GM21786 (cell line): ENCODE results near the gene ALG8.
A peak's percentile ranks its signal among the peaks of the same experiment; 100 is the strongest.

ENCODE experiments used
- ATAC-seq: cut with Tn5 transposase; IDR thresholded peaks from one replicate; pipeline ENCODE4 v1.9.1; 2021; ENCODE audit not compliant: unreplicated experiment

ALG8 gene

DNA sequence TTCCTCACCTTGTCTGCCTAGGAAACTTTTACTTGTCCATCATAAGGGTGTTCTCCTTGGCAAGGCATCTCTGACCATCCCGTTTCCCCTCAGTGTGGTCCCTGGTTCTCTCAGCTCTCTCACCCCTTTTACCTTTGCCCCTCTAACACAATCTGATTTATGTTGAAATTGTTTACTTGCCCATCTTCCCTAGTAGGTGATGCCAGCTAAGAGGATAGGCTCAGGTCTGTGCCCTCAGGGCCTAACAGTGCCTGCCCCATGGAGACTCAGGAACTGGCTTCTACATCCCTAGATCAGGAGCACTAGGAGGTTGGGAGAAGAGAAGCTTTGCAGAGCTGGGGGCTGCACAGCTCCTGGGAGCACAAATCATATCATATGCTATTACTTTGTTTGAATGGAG is 21.1 kb upstream of the ALG8 start:
- ATAC-seq: no peak

DNA sequence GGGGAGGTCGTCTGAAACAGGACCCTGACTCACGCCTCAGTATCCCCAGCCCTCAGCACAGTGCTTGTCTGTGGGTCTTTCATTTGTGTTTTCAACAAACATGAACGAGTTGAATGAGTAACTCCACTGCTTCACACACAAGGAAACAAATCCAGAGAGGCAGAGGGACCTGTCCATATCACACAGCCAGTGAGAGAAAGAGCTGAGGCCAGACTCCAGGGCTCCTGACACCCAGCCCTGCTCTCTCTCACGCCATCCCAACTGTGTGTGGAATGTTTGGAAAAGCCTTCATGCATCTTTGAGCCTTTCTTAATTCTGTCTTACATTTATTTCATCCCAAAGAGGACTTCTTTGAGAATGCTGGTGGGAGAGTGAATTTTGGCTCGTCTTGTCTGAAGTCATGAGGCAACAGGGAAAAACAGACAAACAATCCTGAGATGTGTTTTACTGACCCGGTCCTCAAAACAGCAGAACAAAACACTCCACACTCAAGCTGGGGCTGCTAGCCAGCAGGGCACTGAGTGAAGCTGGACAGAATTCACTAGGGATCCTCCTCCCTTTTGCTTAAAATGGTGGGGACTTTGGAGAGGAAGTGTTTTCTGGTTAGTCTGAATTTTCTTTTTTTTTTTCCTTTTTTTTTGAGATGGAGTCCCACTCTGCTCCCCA is 19.7 kb upstream of the ALG8 start:
- no peak for ATAC-seq

DNA sequence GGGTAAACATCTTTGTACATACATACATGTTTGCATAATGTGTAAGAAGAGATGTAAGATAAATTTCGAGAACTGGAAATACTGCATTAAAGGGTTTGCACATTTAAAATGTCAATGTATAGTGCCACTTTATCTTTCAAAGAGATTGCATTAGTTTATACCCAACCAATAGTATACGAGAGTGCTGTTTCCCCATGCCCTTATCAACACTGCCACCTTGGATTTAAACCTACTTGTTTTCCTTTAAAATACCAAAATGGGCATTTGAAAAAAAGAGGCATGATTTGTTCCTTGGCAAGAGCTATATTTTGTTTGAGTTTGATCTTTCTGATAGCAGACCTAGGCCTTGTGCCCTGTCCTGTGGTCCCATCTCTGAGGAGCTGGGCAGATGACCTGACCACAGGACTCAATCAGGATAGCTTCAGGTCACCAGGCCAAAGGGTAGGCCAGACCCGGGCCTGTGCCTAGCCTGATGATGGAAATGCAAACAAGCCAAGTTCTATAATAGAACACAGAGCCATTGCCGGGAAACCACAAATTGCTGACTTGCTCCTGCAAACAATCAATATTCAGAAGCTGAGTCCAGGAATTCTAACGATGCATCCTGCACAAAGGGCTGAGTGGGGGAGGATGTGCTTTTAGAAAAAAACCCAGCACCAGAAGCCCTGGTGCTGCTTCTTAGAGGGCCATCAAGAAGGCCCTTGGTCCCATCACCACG is 16.9 kb upstream of the ALG8 start:
- ATAC-seq: no peak

GRCh38 chr11:78151804-78152203 is 12.4 kb upstream of the ALG8 start:
- ATAC-seq: no peak

- no peak for ATAC-seq
Observed at GRCh38 chr11:78150754-78151153, 11.3 kb upstream of the ALG8 start.

DNA sequence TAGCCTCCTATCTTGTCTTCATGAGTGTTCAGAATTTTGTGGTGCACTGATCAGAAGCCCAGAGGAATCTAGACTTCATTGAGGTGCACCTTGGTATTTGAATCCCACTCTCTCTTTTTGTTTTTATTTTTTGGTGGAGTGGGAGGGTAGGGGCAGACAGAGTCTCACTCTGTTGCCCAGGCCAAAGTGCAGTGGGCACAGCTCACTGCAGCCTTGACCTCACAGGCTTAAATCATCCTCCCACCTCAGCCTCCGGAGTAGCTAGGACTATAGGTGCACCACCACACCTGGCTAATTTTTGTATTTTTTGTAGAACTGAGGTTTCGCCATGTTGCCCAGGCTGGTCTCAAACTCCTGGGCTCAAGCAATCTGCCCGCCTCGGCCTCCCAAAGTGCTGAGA is 10.9 kb upstream of the ALG8 start:
- no peak for ATAC-seq

DNA sequence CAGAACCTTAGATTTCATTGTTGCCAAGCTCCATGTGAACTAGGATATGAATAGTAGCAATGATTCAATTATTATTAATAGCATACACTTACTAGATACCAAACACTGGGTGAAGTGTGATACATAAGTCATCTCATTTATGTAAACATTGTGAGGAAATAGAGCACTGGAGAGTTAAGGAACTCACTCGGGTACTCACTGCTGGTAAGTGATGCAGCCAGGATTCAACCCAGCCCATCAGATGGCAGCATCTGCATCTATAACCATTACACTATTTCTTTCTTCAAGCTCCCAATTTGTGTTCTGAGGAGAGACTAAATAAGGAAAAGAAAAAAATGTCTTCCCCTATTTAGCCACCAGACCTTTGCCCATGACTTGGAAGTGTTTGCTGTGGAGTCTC is 10.2 kb upstream of the ALG8 start:
- no peak for ATAC-seq

DNA sequence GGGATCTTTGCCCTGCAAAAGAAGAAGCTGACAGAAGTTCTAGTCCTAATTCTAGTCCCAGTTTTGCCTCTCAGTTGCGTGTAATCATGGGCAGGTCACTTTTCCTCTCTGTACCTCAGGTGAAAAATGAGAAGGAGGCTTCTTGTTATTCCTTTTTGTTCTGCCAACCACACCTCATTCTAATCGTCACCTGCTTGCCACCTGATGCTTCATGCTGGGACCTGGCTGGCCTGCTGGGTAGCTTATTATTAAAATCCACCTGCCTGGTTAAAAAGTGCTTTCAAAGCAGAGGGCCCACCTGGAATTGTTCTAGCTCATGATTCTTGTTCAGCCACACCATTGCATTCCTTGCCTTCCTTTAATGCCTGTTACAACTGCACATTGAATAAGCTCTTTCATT is 8.4 kb upstream of the ALG8 start:
- no peak for ATAC-seq

DNA sequence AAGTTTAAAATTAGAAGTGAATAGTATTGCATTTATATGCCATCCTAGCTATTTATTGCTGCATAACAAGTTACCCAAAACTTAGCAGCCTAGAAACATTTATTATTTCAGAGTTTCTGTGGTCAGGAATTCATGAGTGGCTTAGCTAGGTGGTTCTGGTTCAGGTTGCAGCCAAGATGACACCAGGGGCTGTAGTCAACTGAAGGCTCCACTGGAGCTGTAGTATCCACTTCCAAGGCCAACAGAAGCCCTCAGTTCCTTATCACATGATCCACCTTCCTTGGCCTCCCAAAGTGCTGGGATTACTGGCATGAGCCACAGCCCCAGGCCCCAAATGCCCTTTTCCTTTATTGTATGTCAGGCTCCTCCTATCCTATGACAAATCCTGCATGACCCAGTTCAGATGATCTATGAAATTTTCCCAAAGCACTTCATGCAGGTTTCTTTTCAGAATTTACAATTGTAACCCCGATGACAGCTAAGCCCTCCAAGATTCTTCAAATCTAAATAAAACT is 6.1 kb upstream of the ALG8 start:
- ATAC-seq: no peak

DNA sequence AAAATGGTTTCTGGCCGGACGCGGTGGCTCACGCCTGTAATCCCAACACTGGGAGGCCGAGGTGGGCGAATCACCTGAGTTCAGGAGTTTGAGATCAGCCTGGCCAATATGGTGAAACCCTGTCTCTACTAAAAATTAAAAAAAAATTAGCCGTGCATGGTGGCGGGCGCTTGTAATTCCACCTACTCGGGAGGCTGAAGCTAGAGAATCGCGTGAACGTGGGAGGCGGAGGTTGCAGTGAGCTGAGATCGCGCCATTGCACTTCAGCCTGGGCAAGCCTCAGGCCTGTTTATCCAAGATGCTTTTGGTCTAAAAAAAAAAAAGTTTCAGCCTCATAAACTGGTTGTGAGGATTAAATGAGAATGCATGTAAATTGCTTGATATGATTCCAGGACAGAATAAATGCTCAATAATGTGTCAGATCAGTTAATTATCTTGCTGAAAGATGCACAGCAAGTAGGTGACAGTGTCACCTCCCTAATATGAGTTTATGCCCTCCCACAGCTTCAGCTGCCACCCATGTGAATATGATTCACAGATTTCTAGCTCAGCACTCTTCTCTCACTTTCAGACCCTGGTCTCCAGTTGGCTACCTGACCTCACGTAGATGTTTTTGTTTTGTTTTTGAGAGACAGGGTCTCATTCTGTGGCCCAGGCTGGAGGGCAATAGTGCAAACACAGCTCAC is 1.1 kb upstream of the ALG8 start:
- no peak for ATAC-seq

DNA sequence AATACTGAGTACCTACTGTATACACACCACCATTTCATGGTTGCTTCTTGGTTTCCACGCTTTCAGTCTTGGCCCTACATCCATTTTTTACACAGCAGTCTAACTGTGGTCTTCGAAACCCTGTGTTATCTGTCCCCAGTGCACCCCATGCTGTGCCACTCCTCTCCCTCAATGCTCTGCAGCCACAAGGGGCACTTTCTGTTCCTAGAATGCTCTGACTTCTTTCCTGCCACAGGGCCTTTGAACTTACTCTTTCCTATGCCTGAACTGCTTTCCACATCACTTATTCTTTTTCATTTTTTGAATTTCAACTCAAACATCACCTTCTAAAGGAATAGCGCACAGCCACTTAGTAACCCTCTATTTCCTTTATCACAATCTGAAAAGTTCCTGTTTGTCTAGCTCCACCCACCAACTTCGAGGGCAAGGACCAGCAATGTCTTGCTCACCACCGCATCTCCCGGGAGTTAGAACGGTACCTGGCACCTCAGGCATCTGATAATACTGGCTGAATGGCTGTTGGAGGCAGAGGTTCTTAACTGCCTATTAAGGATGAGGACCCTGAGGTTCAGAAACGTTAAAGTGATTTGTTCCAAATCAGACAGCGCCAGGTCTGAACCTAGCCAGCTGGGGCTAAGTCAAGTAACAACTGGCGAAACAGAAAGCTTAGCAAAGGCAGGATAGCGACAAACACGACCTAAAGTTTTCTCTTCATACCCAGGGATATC is 568 bp downstream of the ALG8 start:
- peak; percentile 4 for ATAC-seq

DNA sequence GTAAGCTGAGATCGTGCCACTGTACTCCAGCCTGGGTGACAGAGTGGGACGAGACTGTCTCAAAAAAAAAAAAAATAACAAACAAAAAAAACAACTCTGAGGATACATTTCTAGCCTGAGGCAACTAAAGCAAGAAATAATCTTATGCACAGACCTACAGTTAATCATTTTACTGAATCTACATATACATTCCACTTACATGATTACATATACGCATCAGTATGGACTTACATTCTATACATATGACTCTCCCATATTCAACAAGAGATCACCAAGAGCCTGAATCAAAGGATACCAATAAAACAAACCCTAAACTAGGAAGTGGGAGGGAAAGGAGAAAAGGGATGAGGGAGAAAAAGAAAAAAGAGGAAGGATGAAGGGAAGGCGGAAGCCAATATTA is 1.1 kb downstream of the ALG8 start:
- ATAC-seq: no peak

- ATAC-seq: no peak
Observed at GRCh38 chr11:78132475-78132874, 7.0 kb downstream of the ALG8 start.

DNA sequence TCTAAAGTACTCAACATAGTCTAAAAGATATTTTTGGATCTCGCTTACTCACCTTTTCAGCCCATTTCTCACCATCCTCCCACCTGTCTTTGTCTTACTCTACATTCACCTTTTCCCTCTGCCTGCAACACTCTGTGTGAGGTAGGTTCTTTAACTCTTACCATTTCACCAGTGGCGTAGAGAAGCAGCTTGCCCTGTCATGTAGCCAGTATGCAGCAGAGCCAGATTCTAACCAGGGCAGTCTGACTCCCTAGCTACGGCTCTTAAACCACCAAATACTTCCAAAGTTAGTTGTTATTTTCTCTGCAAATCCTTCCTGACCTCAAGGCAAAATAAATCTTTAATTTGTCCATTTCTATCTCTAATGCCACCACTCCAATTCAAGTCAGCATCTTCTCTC is 7.5 kb downstream of the ALG8 start:
- no peak for ATAC-seq

GRCh38 chr11:78127403-78127802 is 12.0 kb downstream of the ALG8 start:
- no peak for ATAC-seq

GRCh38 chr11:78112582-78113275 is 26.7 kb downstream of the ALG8 start:
- ATAC-seq: peak; percentile 66

GRCh38 chr11:78111298-78111697 is 28.1 kb downstream of the ALG8 start:
- no peak for ATAC-seq

- ATAC-seq: no peak
Observed at GRCh38 chr11:78110830-78111229, 28.6 kb downstream of the ALG8 start.

DNA sequence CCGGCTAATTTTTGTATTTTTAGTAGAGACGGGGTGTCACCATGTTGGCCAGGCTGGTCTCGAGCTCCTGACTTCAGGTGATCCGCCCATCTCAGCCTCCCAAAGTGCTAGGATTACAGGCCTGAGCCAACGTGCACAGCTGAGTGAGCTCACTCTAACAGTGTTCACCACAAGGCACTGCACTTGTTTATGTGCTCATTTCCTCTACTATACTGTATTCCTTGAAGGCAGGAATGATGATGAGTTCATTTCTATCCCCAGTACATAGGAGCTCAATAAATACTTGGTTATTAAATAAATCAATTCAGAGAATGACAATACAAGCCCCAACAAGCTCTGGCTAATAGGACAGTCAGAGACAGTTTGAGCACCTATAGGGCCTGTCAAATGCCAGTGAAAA is 29.1 kb downstream of the ALG8 start:
- ATAC-seq: no peak

DNA sequence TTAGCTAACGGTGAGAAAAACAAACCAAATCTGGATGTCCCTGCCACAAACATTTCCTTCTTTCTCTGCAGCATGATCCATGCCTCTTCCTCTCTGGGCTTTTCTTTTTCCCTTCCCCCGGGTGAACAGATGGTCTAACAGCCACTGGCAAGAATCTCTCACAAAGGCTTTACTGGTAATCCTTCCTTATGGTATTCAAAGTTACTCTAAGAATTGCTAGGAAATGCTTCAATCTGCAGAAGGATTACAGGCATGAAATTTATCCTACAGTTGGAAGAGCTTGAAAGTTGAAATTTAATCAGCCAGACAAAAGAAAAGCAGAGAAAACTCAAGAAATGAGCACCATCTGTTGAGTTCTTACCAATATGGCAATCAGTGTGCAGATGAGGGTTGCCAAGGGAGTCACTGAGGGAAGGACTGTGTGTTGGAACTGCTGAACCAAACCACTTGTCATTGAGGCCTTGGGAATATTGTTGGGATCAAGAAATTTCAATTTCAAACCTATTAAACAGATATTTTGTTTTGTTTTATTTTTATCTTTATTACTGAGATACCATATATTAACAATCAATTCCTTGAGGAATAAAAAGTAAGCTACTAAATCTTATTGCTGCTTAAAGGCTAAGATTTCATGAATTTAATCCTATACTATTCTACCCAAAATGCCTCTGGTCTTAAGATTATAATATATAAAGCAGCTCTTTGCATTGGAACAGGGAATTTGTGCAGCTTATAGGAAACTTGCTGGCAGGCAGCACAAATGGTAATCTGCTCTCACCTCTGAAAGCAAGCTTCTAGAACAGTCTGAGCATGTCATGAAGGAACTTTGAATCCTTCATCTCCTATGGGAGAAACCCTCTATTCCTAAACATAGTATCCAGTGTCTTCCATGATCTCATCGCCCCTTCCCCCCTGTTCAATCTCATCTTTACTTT is 30.1 kb downstream of the ALG8 start:
- no peak for ATAC-seq
